Activated CD4-positive, alpha-beta T cell treated with anti-CD3 and anti-CD28 coated beads for 24 hours (primary cell): ENCODE measurements around the gene RNF17.
"Not testable (repeated sequence)": the region's sequence is repeated elsewhere in the genome, so short reads cannot be mapped to it uniquely, and the experiment has no call there.

ENCODE experiments used
- DNase-seq, 2 donors: peaks; one replicate each; pipeline ENCODE4 v3.0.0-alpha.2; 2020; ENCODE audit warnings: low read depth in 2 of 2

Gene RNF17

GRCh38 chr13:24745516-24745860, 18.5 kb upstream of the RNF17 start:
- no peak for DNase-seq

GRCh38 chr13:24745861-24746617, 17.9 kb upstream of the RNF17 start:
- no peak for DNase-seq

- DNase-seq, result no peak
Measured at GRCh38 chr13:24746618-24747247, 17.2 kb upstream of the RNF17 start.

- peak in 1 of 2 donors; percentile 22 for DNase-seq
Measured at GRCh38 chr13:24747248-24748060, 16.5 kb upstream of the RNF17 start.

GRCh38 chr13:24748061-24748400, 15.9 kb upstream of the RNF17 start:
- no peak for DNase-seq

GRCh38 chr13:24759197-24759596, 4.8 kb upstream of the RNF17 start:
- DNase-seq, result no peak

- no peak for DNase-seq
Measured at GRCh38 chr13:24764276-24764630, 284 bp downstream of the RNF17 start.

- DNase-seq, result no peak
Measured at GRCh38 chr13:24777171-24777570, 13.2 kb downstream of the RNF17 start.

- no peak for DNase-seq
Measured at GRCh38 chr13:24784319-24784718, 20.4 kb downstream of the RNF17 start.

GRCh38 chr13:24788538-24788937, 24.6 kb downstream of the RNF17 start:
- no peak for DNase-seq

GRCh38 chr13:24802074-24802473, 38.1 kb downstream of the RNF17 start:
- DNase-seq, result no peak

- DNase-seq, result no peak
Measured at GRCh38 chr13:24821207-24821606, 57.2 kb downstream of the RNF17 start.

GRCh38 chr13:24822640-24823039, 58.7 kb downstream of the RNF17 start:
- DNase-seq, result no peak

- not testable (repeated sequence) for DNase-seq
Measured at GRCh38 chr13:24823122-24823710, 59.2 kb downstream of the RNF17 start.

- DNase-seq, result no peak
Measured at GRCh38 chr13:24827799-24828198, 63.8 kb downstream of the RNF17 start.

GRCh38 chr13:24834902-24835510, 71.0 kb downstream of the RNF17 start:
- DNase-seq, result no peak

- DNase-seq, result not testable (repeated sequence)
Measured at GRCh38 chr13:24837528-24837927, 73.6 kb downstream of the RNF17 start.

GRCh38 chr13:24842549-24843274, 78.7 kb downstream of the RNF17 start:
- no peak for DNase-seq

GRCh38 chr13:24851546-24851945, 87.6 kb downstream of the RNF17 start:
- DNase-seq, result no peak

- no peak for DNase-seq
Measured at GRCh38 chr13:24854311-24854710, 90.3 kb downstream of the RNF17 start.

GRCh38 chr13:24858953-24859352, 95.0 kb downstream of the RNF17 start:
- DNase-seq, result no peak
